Esophagus muscularis mucosa (tissue), 3 donors: Measurements from ENCODE around the gene CYP24A1.

Experiments
- POLR2A ChIP-seq: fragments of 450-650 bp; IDR thresholded peaks from one replicate; pipeline ENCODE4 v1.6.1; 2017; ENCODE audit warnings: antibody characterized with exemption, moderate library complexity, mild to moderate bottlenecking, low read depth
- TF ChIP-seq, protein P1 (sequence below), 3 experiments: fragments of 200-600 bp in 2 of 3; fragments of 450-650 bp in 1 of 3; sonication (generic) in 2 of 3; IDR thresholded peaks; one replicate each; pipeline ENCODE4 v1.5.1; 2017 to 2019; ENCODE audit warnings: antibody characterized with exemption in 3 of 3, mild to moderate bottlenecking in 2 of 3, moderate library complexity in 1 of 3

DNA sequence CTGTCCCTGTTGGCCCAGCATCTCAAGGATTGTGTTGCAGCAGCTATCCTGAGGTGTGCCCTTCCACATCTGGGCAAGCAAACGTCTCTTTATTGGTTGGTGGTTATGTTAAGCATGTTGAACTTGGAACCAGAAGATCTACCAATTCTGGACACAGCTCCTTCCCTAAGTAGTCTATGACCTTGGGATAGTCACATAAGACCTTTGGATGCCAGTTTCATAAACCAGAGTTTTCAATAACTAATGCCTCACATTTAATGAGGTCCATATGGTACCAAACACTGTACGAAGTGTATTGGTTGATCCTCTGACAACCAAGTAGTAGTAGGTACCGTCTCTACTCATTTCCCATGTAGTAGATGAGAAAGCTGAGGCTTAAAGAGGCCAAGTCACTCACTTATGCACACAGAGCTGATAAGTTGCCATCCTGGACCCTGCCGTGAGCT lies 3.7 kb downstream of the CYP24A1 start:
- no peak for TF ChIP-seq POLR2A
- TF ChIP-seq, protein P1, sequence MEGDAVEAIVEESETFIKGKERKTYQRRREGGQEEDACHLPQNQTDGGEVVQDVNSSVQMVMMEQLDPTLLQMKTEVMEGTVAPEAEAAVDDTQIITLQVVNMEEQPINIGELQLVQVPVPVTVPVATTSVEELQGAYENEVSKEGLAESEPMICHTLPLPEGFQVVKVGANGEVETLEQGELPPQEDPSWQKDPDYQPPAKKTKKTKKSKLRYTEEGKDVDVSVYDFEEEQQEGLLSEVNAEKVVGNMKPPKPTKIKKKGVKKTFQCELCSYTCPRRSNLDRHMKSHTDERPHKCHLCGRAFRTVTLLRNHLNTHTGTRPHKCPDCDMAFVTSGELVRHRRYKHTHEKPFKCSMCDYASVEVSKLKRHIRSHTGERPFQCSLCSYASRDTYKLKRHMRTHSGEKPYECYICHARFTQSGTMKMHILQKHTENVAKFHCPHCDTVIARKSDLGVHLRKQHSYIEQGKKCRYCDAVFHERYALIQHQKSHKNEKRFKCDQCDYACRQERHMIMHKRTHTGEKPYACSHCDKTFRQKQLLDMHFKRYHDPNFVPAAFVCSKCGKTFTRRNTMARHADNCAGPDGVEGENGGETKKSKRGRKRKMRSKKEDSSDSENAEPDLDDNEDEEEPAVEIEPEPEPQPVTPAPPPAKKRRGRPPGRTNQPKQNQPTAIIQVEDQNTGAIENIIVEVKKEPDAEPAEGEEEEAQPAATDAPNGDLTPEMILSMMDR (IDR thresholded peaks at IDR 0.05) = no peak
